Measurements from ENCODE around the gene NOXA1. TPM values are rescaled to one million over a fixed set of nuclear protein-coding genes. Genes with fewer than 3 reads are reported as not detected.
"Not testable (repeated sequence)": the region's sequence is repeated elsewhere in the genome, so short reads cannot be mapped to it uniquely, and the experiment has no call there.

Gene NOXA1
- total RNA-seq, 1 donor, result 0.36 TPM

DNA sequence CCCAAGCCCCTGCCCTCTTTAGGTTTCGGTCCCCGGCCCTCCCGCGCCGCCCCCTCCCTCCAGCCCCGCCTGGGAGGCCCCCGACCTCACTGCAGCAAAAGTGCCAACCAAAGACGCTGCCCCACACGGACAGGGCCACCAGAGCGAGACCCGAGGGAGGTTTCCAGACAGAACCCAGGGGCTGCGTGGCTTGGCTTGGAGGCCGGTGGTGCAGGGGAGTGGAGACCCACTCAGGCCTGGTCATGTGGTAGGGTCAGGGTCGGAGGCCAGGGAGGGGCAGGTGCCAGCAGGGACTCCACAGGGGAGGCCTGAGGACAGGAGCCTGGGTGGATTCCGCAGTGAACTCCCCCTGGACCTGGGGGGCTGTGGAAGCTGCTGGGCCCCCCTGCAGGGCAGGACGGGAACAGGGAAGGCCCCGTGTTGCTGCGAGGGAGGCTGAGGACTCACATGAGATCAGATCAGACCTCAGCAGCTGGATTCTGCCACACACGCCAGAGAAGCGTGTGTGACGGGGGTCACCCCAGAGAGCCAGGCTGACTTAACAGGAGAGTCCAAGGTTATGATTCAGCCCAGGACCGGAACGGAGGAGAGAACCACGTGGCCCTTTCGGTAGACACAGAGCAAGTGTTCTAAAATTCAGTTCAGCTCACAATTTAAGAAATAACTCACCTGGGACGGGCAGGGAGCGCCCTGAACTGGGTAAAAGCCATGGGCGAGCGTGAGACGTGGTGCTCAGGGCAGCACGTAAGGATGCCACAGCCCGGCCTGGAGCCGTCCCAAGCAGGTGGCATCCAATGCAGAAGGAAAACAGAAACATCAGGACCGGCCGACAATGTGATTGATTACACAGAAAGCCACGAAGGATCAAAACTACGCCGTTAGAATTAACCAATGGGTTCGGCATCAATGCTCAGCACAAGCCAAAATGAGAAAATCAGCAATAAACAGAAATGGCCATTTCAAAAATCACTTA lies 39.1 kb upstream of the NOXA1 start:
- TF ChIP-seq, protein P1, sequence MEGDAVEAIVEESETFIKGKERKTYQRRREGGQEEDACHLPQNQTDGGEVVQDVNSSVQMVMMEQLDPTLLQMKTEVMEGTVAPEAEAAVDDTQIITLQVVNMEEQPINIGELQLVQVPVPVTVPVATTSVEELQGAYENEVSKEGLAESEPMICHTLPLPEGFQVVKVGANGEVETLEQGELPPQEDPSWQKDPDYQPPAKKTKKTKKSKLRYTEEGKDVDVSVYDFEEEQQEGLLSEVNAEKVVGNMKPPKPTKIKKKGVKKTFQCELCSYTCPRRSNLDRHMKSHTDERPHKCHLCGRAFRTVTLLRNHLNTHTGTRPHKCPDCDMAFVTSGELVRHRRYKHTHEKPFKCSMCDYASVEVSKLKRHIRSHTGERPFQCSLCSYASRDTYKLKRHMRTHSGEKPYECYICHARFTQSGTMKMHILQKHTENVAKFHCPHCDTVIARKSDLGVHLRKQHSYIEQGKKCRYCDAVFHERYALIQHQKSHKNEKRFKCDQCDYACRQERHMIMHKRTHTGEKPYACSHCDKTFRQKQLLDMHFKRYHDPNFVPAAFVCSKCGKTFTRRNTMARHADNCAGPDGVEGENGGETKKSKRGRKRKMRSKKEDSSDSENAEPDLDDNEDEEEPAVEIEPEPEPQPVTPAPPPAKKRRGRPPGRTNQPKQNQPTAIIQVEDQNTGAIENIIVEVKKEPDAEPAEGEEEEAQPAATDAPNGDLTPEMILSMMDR (IDR thresholded peaks at IDR 0.05; ENCODE audit: insufficient read depth, low read length), result no peak
- DNase-seq (ENCODE audit: low read depth), result no peak
- no peak overlapping the region for H3K4me3 ChIP-seq (ENCODE audit: low read depth, low read length)

DNA sequence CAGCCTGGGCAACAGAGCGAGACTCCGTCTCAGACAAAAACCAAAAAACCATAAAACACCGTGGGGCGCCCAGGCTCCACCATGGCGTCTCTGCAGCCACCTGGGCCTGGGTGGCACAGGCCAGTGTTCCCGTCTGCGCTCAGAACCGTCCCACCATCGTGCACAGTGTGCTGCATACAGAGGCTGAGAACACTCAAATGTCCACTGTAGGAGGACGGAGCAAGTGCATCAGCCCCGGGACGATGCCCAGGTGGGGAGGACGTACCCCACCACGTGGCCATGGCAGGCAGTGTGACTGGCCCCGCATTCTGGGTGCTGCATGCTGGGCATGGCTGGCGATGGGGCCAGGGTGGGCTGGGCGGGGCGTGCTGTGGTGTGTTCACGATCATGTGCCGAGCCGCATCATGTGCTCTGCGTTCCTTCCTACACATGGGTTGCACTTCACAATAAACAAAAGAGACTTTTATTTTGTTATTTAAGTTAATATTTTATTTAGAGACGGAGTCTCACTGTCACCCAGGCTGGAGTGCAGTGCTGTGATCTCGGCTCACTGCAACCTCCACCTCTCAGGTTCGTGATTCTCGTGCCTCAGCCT lies 38.0 kb upstream of the NOXA1 start:
- no peak for DNase-seq (ENCODE audit: low read depth)
- TF ChIP-seq, protein P1 (IDR thresholded peaks at IDR 0.05; ENCODE audit: insufficient read depth, low read length), result no peak
- H3K4me3 ChIP-seq (ENCODE audit: low read depth, low read length), result no peak overlapping the region

DNA sequence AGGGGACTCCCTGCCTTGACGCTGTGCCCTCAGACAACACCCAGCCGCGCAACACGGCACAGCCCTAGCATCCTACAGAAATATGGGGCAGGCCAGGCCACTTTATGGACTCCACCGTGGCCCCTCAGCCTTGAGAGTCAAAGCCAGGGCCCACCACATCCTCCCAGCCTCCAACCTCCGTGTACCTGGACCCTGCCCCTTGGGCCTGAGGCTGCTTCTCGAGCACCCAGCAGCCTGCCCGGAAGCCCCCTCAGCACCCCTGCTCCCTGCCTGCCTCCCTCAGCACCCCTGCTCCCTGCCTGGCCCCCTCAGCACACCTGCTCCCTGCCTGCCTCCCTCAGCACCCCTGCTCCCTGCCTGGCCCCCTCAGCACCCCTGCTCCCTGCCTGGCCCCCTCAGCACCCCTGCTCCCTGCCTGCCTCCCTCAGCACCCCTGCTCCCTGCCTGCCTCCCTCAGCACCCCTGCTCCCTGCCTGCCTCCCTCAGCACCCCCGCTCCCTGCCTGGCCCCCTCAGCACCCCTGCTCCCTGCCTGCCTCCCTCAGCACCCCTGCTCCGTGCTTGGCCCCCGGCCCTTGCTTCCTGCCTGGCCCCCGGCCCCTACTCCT lies 36.6 kb upstream of the NOXA1 start:
- DNase-seq (ENCODE audit: low read depth); H3K4me3 ChIP-seq (ENCODE audit: low read depth, low read length): not testable (repeated sequence)

DNA sequence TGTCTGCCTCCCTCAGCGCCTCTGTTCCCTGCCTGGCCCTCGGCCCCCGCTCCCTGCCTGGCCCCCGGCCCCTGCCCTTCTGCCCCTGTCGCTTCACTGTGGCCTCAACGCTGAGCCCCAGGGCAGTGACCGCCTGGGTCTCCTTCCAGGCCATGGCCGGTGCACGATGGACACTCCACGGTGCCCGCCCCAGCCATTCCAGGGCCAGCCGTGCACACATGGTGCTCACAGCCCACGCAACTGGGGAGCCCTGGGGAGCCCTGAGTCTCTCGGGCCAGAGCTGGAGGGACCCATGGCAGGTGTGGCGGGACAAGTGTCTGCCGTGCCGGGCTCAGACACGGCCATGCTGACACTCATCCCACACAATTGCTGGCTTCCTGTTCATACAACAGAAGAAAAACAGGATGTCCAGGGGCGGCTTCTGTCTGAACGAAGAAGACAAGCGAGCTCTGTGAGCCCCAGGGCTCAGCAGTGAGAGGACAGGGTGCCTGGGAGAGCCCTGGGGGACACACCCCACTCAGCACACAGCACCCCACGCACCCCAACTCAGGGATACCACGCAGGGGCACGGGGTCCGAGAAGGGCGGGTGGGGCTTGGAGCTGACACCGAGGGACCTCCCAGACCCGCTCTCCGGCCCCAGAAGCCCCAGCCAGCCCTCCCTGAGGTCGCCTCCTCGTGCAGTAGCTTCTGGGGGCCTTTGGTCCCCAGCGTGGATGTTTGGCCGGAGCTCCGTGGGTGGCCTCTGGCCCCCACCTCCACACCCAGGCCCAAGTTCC lies 35.9 kb upstream of the NOXA1 start:
- TF ChIP-seq, protein P1 (IDR thresholded peaks at IDR 0.05; ENCODE audit: insufficient read depth, low read length), result no peak
- no peak overlapping the region for H3K4me3 ChIP-seq (ENCODE audit: low read depth, low read length)
- no peak for DNase-seq (ENCODE audit: low read depth)

DNA sequence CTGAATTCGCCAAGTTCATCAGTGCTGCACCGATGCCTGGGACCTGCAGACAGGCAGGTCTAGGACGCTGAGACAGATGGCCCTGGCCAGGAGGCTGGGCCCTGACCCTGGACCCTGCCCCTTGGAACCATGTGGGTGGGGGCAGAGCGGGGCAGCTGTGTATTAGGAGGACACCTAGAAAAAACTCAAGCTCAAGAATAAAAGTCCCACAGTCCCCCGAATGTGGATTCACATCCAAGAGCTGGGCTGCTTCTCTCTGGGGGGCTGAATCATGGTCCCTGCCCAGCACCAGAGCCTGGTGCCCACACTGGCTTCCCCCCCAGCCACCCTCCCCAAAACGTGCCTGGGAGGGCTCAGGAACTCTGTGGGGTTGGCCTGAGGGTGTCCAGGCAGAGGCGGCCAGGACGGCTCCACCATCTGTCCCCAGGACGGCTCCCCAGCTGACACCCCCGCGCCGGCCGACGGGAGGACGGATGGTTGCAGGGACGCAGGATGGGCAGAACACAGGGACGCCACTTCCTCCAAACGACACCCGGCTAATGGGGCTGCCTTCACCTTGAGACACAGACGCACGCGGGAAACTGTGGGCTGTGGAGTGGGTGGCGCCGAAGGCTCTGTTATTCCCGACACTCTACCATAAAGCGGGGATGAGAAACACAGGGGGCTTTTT lies 35.2 kb upstream of the NOXA1 start:
- no peak for DNase-seq (ENCODE audit: low read depth)
- TF ChIP-seq, protein P1 (IDR thresholded peaks at IDR 0.05; ENCODE audit: insufficient read depth, low read length), result no peak

DNA sequence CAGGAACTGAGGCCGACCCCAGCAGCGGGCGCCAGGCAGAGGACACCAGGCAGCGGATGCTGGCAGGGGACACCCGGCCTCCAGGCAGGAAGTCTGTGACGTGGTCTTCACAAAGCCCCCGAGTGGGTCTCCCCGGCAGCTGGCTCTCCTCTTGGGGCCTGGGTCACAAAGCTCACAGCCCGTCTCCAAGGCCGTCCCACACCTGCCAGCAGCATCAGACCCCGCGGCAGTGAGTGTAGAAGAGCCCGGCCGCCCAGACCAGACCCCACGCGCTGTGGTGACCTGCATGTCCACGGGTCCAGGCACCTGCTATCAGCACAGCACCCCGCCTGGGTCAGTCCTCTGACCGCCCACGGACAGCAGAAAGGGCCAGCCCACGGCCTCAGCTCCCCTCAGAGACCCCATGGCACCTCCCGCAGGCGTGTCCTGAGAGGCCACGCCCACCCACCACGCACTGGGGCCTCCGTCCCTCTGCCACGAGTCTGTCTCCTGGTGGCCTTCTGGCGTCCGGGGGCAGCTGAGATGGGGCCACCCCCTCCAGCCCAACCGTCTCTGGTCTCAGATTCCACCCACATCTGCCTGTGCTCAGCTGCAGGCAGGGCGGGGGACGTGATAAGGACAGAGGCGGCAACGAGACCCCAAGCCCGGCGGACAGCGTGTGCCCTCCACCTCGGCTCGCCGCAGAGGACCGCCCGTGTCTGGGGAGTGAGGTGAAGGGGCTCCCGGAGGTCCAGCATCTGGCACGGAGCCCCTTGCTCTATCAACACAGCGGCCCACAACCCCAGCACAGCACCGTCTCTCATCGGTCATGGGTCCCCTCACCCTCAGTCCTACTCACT lies 34.4 kb upstream of the NOXA1 start:
- no peak overlapping the region for H3K4me3 ChIP-seq (ENCODE audit: low read depth, low read length)
- TF ChIP-seq, protein P1 (IDR thresholded peaks at IDR 0.05; ENCODE audit: insufficient read depth, low read length), result no peak
- DNase-seq (ENCODE audit: low read depth), result no peak

More for the DNA sequence above, 35.2 kb upstream of the NOXA1 start:
- no peak overlapping the region for H3K4me3 ChIP-seq (ENCODE audit: low read depth, low read length)
